ENCODE data around the gene CAD.

DNA sequence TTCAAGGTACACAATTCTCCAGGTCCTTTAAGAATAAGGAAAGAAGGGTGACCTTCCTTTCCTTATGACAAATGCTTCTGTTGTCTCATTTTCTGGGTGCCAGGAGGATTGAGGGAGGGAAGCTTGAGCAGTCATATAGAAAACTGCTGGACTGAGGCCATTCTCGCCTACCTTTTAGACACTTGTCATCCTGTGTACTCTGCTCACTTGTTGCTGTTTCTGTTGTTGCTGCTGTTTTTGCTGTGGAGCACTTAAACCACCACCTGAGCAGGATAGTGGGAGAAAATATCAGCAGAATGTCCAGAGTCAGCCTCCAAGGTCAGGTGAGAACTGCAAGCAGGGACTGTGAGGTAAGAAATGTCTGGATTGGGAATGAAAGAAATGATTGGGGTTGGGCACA is 60.8 kb downstream of the CAD start:
- TF ChIP-seq CTCF (conservative IDR thresholded peaks at IDR 0.05) (no peak), EZH2 (IDR thresholded peaks at IDR 0.05; ENCODE audit: low read depth) (no peak)
